K562 (cell line): ENCODE measurements around the gene ALOX5. TPM values are rescaled to one million over a fixed set of nuclear protein-coding genes. Genes with fewer than 3 reads are reported as not detected.

ENCODE experiments used
- ERF ChIP-seq: fragments of 450-650 bp; formaldehyde crosslinking; IDR thresholded peaks from 2 replicates; pipeline ENCODE4 v1.4.0; 2020; ENCODE audit warnings: mild to moderate bottlenecking, mixed read lengths
- ETV5 ChIP-seq: sonication (generic); formaldehyde crosslinking; IDR thresholded peaks from 2 replicates; pipeline ENCODE4 v1.4.0; 2020; ENCODE audit warnings: low read depth, mild to moderate bottlenecking, missing genetic modification reagents
- NR1H2 ChIP-seq: sonication (generic); formaldehyde crosslinking; IDR thresholded peaks from 2 replicates; pipeline ENCODE4 v1.4.0; 2020; ENCODE audit warnings: mild to moderate bottlenecking, missing genetic modification reagents
- POLR3G ChIP-seq: IDR thresholded peaks from 2 replicates; pipeline ENCODE4 v1.6.1; 2011; ENCODE audit not compliant: insufficient read length, insufficient replicate concordance; ENCODE audit errors: extremely low read depth
- SMAD3 ChIP-seq: fragments of 450-650 bp; formaldehyde crosslinking; conservative IDR thresholded peaks from 2 replicates; pipeline ENCODE4 v1.4.0; 2020; ENCODE audit warnings: mild to moderate bottlenecking
- TAF7 ChIP-seq: fragments of 450-650 bp; IDR thresholded peaks from 2 replicates; pipeline ENCODE4 v1.6.1; 2016; ENCODE audit warnings: missing genetic modification characterization, missing compliant biosample characterization
- polyA plus RNA-seq, 8 experiments: library from polyadenylated mRNA; depleted of rRNA in 4 of 8; stranded (reverse) in 5 of 8; unstranded in 3 of 8; fragments of >200 nt; fragmentation: Nextera tagmentation in 2 of 8; fragmentation: Illumina TruSeq in 1 of 8; extraction: Ambion mirVana in 2 of 8; extraction: Trizol in 1 of 8; gene quantifications; 2 replicates each; pipeline versions ENCODE4 v1.2.1 to v1.2.3, GENCODE V29; 2011 to 2014; ENCODE audit warnings: inconsistent platforms in 1 of 8, missing spikeins in 1 of 8
- total RNA-seq, 7 experiments: library from RNA; depleted of rRNA in 6 of 7; stranded (reverse); fragments of >200 nt in 6 of 7; fragmentation: Illumina TruSeq in 2 of 7; extraction: Trizol in 2 of 7; gene quantifications; 2 replicates each; pipeline versions ENCODE4 v1.2.1 to v1.2.3, GENCODE V29; 2011 to 2021; ENCODE audit warnings: low replicate concordance in 1 of 7
- TF ChIP-seq, protein P1 (sequence below): fragments of 450-650 bp; IDR thresholded peaks from 2 replicates; pipeline ENCODE4 v1.6.1; 2016; ENCODE audit warnings: mild to moderate bottlenecking, moderate library complexity
- TF ChIP-seq, protein P2 (sequence below): sonication (generic); formaldehyde crosslinking; IDR thresholded peaks from 2 replicates; pipeline ENCODE4 v1.8.1; 2023; ENCODE audit warnings: missing genetic modification reagents, mild to moderate bottlenecking, borderline replicate concordance

ALOX5 gene
- total and polyA plus RNA-seq, 9 of the 15 experiments (the other 6 are each of a cell fraction or from before 2014, with no cell fraction given), result 0.10 to 2.4 (median 1.4) TPM

GRCh38 chr10:45437587-45438465 lies 63.8 kb downstream of the ALOX5 start (continued):
- TF ChIP-seq, protein P1, sequence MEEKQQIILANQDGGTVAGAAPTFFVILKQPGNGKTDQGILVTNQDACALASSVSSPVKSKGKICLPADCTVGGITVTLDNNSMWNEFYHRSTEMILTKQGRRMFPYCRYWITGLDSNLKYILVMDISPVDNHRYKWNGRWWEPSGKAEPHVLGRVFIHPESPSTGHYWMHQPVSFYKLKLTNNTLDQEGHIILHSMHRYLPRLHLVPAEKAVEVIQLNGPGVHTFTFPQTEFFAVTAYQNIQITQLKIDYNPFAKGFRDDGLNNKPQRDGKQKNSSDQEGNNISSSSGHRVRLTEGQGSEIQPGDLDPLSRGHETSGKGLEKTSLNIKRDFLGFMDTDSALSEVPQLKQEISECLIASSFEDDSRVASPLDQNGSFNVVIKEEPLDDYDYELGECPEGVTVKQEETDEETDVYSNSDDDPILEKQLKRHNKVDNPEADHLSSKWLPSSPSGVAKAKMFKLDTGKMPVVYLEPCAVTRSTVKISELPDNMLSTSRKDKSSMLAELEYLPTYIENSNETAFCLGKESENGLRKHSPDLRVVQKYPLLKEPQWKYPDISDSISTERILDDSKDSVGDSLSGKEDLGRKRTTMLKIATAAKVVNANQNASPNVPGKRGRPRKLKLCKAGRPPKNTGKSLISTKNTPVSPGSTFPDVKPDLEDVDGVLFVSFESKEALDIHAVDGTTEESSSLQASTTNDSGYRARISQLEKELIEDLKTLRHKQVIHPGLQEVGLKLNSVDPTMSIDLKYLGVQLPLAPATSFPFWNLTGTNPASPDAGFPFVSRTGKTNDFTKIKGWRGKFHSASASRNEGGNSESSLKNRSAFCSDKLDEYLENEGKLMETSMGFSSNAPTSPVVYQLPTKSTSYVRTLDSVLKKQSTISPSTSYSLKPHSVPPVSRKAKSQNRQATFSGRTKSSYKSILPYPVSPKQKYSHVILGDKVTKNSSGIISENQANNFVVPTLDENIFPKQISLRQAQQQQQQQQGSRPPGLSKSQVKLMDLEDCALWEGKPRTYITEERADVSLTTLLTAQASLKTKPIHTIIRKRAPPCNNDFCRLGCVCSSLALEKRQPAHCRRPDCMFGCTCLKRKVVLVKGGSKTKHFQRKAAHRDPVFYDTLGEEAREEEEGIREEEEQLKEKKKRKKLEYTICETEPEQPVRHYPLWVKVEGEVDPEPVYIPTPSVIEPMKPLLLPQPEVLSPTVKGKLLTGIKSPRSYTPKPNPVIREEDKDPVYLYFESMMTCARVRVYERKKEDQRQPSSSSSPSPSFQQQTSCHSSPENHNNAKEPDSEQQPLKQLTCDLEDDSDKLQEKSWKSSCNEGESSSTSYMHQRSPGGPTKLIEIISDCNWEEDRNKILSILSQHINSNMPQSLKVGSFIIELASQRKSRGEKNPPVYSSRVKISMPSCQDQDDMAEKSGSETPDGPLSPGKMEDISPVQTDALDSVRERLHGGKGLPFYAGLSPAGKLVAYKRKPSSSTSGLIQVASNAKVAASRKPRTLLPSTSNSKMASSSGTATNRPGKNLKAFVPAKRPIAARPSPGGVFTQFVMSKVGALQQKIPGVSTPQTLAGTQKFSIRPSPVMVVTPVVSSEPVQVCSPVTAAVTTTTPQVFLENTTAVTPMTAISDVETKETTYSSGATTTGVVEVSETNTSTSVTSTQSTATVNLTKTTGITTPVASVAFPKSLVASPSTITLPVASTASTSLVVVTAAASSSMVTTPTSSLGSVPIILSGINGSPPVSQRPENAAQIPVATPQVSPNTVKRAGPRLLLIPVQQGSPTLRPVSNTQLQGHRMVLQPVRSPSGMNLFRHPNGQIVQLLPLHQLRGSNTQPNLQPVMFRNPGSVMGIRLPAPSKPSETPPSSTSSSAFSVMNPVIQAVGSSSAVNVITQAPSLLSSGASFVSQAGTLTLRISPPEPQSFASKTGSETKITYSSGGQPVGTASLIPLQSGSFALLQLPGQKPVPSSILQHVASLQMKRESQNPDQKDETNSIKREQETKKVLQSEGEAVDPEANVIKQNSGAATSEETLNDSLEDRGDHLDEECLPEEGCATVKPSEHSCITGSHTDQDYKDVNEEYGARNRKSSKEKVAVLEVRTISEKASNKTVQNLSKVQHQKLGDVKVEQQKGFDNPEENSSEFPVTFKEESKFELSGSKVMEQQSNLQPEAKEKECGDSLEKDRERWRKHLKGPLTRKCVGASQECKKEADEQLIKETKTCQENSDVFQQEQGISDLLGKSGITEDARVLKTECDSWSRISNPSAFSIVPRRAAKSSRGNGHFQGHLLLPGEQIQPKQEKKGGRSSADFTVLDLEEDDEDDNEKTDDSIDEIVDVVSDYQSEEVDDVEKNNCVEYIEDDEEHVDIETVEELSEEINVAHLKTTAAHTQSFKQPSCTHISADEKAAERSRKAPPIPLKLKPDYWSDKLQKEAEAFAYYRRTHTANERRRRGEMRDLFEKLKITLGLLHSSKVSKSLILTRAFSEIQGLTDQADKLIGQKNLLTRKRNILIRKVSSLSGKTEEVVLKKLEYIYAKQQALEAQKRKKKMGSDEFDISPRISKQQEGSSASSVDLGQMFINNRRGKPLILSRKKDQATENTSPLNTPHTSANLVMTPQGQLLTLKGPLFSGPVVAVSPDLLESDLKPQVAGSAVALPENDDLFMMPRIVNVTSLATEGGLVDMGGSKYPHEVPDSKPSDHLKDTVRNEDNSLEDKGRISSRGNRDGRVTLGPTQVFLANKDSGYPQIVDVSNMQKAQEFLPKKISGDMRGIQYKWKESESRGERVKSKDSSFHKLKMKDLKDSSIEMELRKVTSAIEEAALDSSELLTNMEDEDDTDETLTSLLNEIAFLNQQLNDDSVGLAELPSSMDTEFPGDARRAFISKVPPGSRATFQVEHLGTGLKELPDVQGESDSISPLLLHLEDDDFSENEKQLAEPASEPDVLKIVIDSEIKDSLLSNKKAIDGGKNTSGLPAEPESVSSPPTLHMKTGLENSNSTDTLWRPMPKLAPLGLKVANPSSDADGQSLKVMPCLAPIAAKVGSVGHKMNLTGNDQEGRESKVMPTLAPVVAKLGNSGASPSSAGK, result no peak
- 0 out of 2 replicates have a peak, but pooled peaks have one; percentile 68 for TF ChIP-seq ERF (CRISPR knock-in tag)
- no peak for TF ChIP-seq ETV5
- no peak for TF ChIP-seq SMAD3
- TF ChIP-seq POLR3G, result no peak
- no peak for TF ChIP-seq TAF7 (tag)
- TF ChIP-seq NR1H2, result no peak
- TF ChIP-seq, protein P2, sequence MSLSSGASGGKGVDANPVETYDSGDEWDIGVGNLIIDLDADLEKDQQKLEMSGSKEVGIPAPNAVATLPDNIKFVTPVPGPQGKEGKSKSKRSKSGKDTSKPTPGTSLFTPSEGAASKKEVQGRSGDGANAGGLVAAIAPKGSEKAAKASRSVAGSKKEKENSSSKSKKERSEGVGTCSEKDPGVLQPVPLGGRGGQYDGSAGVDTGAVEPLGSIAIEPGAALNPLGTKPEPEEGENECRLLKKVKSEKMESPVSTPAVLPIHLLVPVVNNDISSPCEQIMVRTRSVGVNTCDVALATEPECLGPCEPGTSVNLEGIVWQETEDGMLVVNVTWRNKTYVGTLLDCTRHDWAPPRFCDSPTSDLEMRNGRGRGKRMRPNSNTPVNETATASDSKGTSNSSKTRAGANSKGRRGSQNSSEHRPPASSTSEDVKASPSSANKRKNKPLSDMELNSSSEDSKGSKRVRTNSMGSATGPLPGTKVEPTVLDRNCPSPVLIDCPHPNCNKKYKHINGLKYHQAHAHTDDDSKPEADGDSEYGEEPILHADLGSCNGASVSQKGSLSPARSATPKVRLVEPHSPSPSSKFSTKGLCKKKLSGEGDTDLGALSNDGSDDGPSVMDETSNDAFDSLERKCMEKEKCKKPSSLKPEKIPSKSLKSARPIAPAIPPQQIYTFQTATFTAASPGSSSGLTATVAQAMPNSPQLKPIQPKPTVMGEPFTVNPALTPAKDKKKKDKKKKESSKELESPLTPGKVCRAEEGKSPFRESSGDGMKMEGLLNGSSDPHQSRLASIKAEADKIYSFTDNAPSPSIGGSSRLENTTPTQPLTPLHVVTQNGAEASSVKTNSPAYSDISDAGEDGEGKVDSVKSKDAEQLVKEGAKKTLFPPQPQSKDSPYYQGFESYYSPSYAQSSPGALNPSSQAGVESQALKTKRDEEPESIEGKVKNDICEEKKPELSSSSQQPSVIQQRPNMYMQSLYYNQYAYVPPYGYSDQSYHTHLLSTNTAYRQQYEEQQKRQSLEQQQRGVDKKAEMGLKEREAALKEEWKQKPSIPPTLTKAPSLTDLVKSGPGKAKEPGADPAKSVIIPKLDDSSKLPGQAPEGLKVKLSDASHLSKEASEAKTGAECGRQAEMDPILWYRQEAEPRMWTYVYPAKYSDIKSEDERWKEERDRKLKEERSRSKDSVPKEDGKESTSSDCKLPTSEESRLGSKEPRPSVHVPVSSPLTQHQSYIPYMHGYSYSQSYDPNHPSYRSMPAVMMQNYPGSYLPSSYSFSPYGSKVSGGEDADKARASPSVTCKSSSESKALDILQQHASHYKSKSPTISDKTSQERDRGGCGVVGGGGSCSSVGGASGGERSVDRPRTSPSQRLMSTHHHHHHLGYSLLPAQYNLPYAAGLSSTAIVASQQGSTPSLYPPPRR (CRISPR knock-in tag), result no peak
